Activated CD8-positive, alpha-beta memory T cell treated with anti-CD3 and anti-CD28 coated beads for 4 hours (primary cell): ENCODE results near the gene KCNH2.

Source experiments
- DNase-seq, 2 donors: peaks; one replicate each; pipeline ENCODE4 v3.0.0-alpha.2; 2020; ENCODE audit warnings: low read depth in 2 of 2

The KCNH2 gene

GRCh38 chr7:150909200-150909995, 68.7 kb downstream of the KCNH2 start:
- peak in 1 of 2 donors; percentile 18 for DNase-seq

- DNase-seq: no peak
Measured at GRCh38 chr7:150908173-150908572, 69.9 kb downstream of the KCNH2 start.

GRCh38 chr7:150904011-150904909, 73.9 kb downstream of the KCNH2 start:
- no peak for DNase-seq

- DNase-seq: no peak
Measured at GRCh38 chr7:150903606-150904005, 74.5 kb downstream of the KCNH2 start.

- DNase-seq: no peak
Measured at GRCh38 chr7:150902078-150903033, 75.8 kb downstream of the KCNH2 start.

- no peak for DNase-seq
Measured at GRCh38 chr7:150901160-150902035, 76.7 kb downstream of the KCNH2 start.

GRCh38 chr7:150900675-150901074, 77.4 kb downstream of the KCNH2 start:
- DNase-seq: no peak

- DNase-seq: peak; percentile 51 to 56
Measured at GRCh38 chr7:150898475-150899011, 79.6 kb downstream of the KCNH2 start.

GRCh38 chr7:150897502-150898474, 80.3 kb downstream of the KCNH2 start:
- DNase-seq: no peak

- no peak for DNase-seq
Measured at GRCh38 chr7:150896562-150897209, 81.4 kb downstream of the KCNH2 start.

GRCh38 chr7:150895809-150896208, 82.3 kb downstream of the KCNH2 start:
- no peak for DNase-seq
